Thyroid gland (tissue), 4 donors: ENCODE data around the gene HTRA3.

Experiments
- CTCF ChIP-seq, 6 experiments: fragments of 200-600 bp in 3 of 6; fragments of 450-650 bp in 3 of 6; sonication (generic) in 3 of 6; IDR thresholded peaks; one replicate each; pipeline ENCODE4 v1.5.1; 2016 to 2019; ENCODE audit warnings: antibody characterized with exemption in 6 of 6, mild to moderate bottlenecking in 2 of 6, inconsistent platforms in 1 of 6, moderate library complexity in 1 of 6
- POLR2A ChIP-seq, 2 donors: fragments of 450-650 bp; IDR thresholded peaks; one replicate each; pipeline ENCODE4 v1.6.1; 2017; ENCODE audit warnings: antibody characterized with exemption in 2 of 2, mild to moderate bottlenecking in 2 of 2, moderate library complexity in 1 of 2

GRCh38 chr4:8322794-8323704, 53.5 kb downstream of the HTRA3 start:
- no peak for TF ChIP-seq CTCF (IDR thresholded peaks at IDR 0.05)
- no peak for TF ChIP-seq POLR2A (IDR thresholded peaks at IDR 0.05)
